ENCODE results near the gene SRP19.

DNA sequence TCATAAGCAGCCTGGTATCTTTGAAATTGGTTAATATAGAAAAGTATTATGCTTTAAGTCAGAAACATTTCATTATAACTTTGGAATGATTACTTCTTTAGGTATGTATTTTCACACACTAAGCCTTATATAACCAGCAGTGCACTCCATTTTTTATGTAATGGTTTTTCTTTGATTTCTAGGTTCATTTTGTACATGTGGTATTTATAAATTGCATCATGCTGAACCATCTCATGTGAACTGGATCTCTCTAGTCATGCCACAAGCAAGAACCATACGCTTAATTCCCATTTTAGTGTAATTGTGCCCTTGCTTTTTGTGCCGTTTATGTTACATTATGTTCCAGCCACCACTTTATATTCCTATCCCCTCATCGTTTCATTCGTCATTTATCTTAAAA, 38.6 kb upstream of the SRP19 start:
- TF ChIP-seq CTCF (conservative IDR thresholded peaks at IDR 0.05; ENCODE audit: low read length) (no peak), EZH2phosphoT487 (IDR thresholded peaks at IDR 0.05; ENCODE audit: borderline replicate concordance, low read depth, low read length) (no peak)
